Breast epithelium (tissue), 4 donors: Measurements from ENCODE around the gene PABPC1L. TPM values are rescaled to one million over a fixed set of nuclear protein-coding genes. Genes with fewer than 3 reads are reported as not detected.

ENCODE experiments used
- DNase-seq, 2 donors: peaks; one replicate each; pipeline ENCODE4 v3.0.0-alpha.2; 2019; ENCODE audit warnings: low spot score in 2 of 2
- H3K27ac ChIP-seq, 2 donors: fragments of 200-600 bp; sonication (generic) in 1 of 2; one replicate each; pipeline ENCODE4 v1.5.1; 2016 to 2019; ENCODE audit warnings: mild to moderate bottlenecking in 1 of 2
- H3K27me3 ChIP-seq, 2 donors: fragments of 200-600 bp; sonication (generic) in 1 of 2; one replicate each; pipeline versions ENCODE4 v1.5.1 to v1.6.0; 2017 to 2019; ENCODE audit warnings: control low read depth in 1 of 2, mild to moderate bottlenecking in 1 of 2
- H3K36me3 ChIP-seq: fragments of 200-600 bp; one replicate; pipeline ENCODE4 v1.5.1; 2019
- H3K4me1 ChIP-seq, 2 donors: fragments of 200-600 bp; sonication (generic); one replicate each; pipeline ENCODE4 v1.5.1; 2016 to 2019; ENCODE audit warnings: control low read depth in 1 of 2
- H3K4me3 ChIP-seq, 3 donors: fragments of 200-600 bp; sonication (generic); 1 replicate in 2 of 3; 2 replicates in 1 of 3; pipeline ENCODE4 v1.5.1; 2016 to 2019; ENCODE audit warnings: mild to moderate bottlenecking in 3 of 3, moderate library complexity in 2 of 3
- H3K9me3 ChIP-seq, 2 donors: fragments of 200-600 bp; sonication (generic) in 1 of 2; one replicate each; pipeline ENCODE4 v1.5.1; 2016 to 2019; ENCODE audit warnings: control low read depth in 1 of 2
- CTCF ChIP-seq, 3 donors: fragments of 450-650 bp; IDR thresholded peaks; one replicate each; pipeline ENCODE4 v1.5.1; 2016 to 2017; ENCODE audit warnings: antibody characterized with exemption in 3 of 3, mild to moderate bottlenecking in 3 of 3, moderate library complexity in 3 of 3
- POLR2A ChIP-seq: fragments of 450-650 bp; IDR thresholded peaks from one replicate; pipeline ENCODE4 v1.6.1; 2016; ENCODE audit warnings: antibody characterized with exemption, mild to moderate bottlenecking, moderate library complexity
- POLR2AphosphoS5 ChIP-seq, 3 donors: sonication (generic); formaldehyde crosslinking; IDR thresholded peaks; one replicate each; pipeline ENCODE4 v1.6.1; 2017; ENCODE audit warnings: antibody characterized with exemption in 3 of 3
- intact Hi-C: fragments of 100-400 bp; cut with DNase I; formaldehyde crosslinking; loops from one replicate; pipeline ENCODE4 v1.15.1; 2023; ENCODE audit warnings: low total_unique reads
- total RNA-seq, 3 donors: library from RNA; depleted of rRNA; stranded (reverse); fragments of >200 nt; gene quantifications; one replicate each; pipeline ENCODE4 v1.1.0, GENCODE V29; 2016

Gene PABPC1L
- total RNA-seq, 3 donors from 2014 or later, result 6.9 to 55.3 (median 28.8) TPM

DNA sequence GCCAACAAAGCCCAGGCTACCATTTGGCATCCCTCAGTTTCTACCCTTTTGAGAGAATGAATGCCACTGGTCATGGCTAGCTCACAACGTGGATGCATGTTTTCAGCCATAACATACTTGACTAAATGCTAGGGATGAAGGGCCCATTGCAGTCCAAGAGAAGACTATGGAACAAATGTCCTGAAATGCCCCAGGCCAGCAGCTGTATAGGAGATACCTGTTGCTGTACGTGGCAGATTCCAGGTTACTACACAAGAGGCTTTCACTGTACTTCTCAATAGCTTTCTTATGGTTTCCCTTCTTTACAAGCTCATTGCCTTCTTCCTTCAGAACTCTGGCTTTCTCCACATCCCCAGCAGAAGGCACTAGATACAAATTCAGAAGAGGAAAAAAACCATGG is 38.7 kb downstream of the PABPC1L start:
- Histone ChIP-seq H3K9me3 (no peaks in the 10 kb centered on the region), H3K27me3 (no peaks in the 10 kb centered on the region), H3K36me3 (peaks cover 14% of the 10 kb centered on the region), H3K4me3 (no peak overlapping the region), H3K4me1 (no peaks in the 10 kb centered on the region), H3K27ac (no peak overlapping the region)
- no peak for TF ChIP-seq CTCF (IDR thresholded peaks at IDR 0.05)
- no peak for TF ChIP-seq POLR2AphosphoS5 (IDR thresholded peaks at IDR 0.05)
- no peak for TF ChIP-seq POLR2A
- intact Hi-C loops, result no loop called here
- no peak for DNase-seq

DNA sequence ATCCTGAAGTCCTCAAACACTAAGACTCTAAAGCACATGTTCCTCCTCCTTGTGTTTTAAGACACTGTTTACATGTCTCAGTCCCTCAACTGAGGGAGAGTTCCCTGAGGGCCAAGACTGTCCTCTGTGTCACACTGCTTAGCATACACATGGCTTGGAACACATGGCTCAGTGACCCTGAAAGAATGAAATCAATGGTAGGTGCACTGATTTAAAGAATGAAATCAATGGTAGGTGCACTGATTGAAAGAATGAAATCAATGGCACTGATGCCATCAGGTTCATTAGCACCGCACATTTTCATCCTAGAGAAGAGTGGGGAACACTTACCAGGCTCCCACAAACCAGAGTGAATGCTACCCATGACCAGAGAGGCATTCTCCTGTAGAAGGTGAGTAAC is 40.5 kb downstream of the PABPC1L start:
- TF ChIP-seq POLR2A (no peak), POLR2AphosphoS5 (IDR thresholded peaks at IDR 0.05) (no peak), CTCF (IDR thresholded peaks at IDR 0.05) (no peak)
- DNase-seq, result no peak
- Histone ChIP-seq H3K36me3 (peaks cover 20% of the 10 kb centered on the region), H3K4me3 (no peak overlapping the region), H3K9me3 (no peaks in the 10 kb centered on the region), H3K27me3 (no peaks in the 10 kb centered on the region), H3K4me1 (no peaks in the 10 kb centered on the region), H3K27ac (no peak overlapping the region)
- intact Hi-C loops, result no loop called here

DNA sequence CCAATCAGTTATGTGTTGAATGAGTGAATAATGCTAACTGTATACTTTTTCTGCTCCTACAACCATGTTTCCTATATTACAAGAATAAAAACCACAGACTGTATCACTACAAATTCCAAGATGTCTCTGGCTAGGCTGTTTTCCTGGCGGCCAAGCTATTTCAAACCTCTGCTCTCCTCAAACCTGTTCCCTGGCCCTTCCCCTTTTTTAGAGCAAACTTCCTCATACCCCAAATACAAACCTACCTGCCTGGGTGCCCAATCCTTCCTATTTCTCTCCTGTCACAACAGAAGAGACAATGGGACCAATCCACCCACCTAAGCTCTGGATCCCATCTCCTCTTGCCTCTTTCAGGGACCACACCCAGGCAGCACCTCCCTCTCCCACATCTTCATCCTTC is 42.9 kb downstream of the PABPC1L start:
- TF ChIP-seq CTCF (IDR thresholded peaks at IDR 0.05) (no peak), POLR2A (no peak), POLR2AphosphoS5 (IDR thresholded peaks at IDR 0.05) (no peak)
- Histone ChIP-seq H3K4me3 (no peak overlapping the region), H3K27ac (no peak overlapping the region), H3K36me3 (peaks cover 26% of the 10 kb centered on the region), H3K27me3 (no peaks in the 10 kb centered on the region), H3K9me3 (no peaks in the 10 kb centered on the region), H3K4me1 (no peaks in the 10 kb centered on the region)
- DNase-seq, result no peak
- intact Hi-C loops, result no loop called here

GRCh38 chr20:44954211-44954610 is 44.4 kb downstream of the PABPC1L start:
- H3K36me3 ChIP-seq, result peaks cover 26% of the 10 kb centered on the region
- intact Hi-C loops, result no loop called here
- TF ChIP-seq CTCF (IDR thresholded peaks at IDR 0.05) (no peak), POLR2AphosphoS5 (IDR thresholded peaks at IDR 0.05) (no peak), POLR2A (no peak)
- no peaks in the 10 kb centered on the region for H3K9me3 ChIP-seq
- H3K27me3 ChIP-seq, result no peaks in the 10 kb centered on the region
- no peak overlapping the region for H3K4me3 ChIP-seq
- H3K27ac ChIP-seq, result no peak overlapping the region
- H3K4me1 ChIP-seq, result no peaks in the 10 kb centered on the region
- no peak for DNase-seq

GRCh38 chr20:44955270-44955669 is 45.4 kb downstream of the PABPC1L start:
- H3K36me3 ChIP-seq, result peaks cover 19% of the 10 kb centered on the region
- no peak for TF ChIP-seq CTCF (IDR thresholded peaks at IDR 0.05)
- TF ChIP-seq POLR2AphosphoS5 (IDR thresholded peaks at IDR 0.05), result no peak
- TF ChIP-seq POLR2A, result no peak
- DNase-seq, result no peak
- H3K27me3 ChIP-seq, result no peaks in the 10 kb centered on the region
- intact Hi-C loops, result no loop called here
- no peaks in the 10 kb centered on the region for H3K9me3 ChIP-seq
- H3K4me3 ChIP-seq, result no peak overlapping the region
- H3K27ac ChIP-seq, result no peak overlapping the region
- H3K4me1 ChIP-seq, result no peaks in the 10 kb centered on the region
